ENCODE results near the gene MLLT10.

MLLT10 gene

DNA sequence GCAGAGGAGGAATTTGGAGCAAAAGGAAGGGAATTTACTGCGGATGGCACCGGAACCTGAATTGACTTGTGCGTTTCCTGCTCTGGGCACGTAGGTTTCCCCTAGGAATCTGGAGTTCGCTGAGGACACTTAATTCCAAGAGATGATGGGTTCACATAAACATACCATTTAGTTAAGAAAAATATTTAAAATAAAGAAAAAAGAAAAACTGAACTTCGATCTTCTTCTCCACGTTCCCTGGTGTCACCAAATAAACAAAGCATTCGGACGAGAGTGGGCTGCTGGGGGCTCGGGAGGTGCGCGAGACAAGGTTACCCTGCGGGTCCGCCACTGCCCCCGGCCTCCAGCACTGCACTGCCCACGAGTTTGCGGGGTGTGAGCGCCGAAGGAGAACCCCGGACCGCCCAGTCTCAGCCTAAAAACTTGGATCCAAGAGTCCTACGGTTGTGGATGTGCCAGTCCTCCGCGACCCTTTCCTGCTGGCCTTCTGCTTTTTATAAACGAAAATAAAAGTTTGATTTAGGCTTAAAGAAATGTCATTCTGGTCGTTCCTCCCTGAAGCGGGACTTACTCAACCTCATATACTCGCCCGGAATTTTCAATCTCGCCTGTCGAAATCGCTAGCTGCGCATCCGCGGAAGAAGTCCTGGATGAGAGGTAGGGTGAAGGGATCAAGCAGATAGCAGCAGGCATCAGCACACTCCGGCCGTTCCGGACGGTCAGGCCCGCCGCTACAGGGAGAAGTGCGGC lies 38.9 kb upstream of the MLLT10 start:
- Histone ChIP-seq H3K4me3 (ENCODE audit: low read depth, low read length) (peak overlapping the region; percentile 87), H3K36me3 (ENCODE audit: control insufficient read depth, insufficient read depth, low read length) (no peaks in the 10 kb centered on the region), H3K27me3 (ENCODE audit: control insufficient read depth, insufficient read depth, low read length) (peaks cover 26% of the 10 kb centered on the region), H3K4me1 (ENCODE audit: control insufficient read depth, insufficient read depth, low read length) (peaks cover 31% of the 10 kb centered on the region), H3K9ac (ENCODE audit: low read length) (peak overlapping the region; percentile 98), H3K27ac (ENCODE audit: low read depth, low read length) (peak overlapping the region; percentile 94; the same call in 1 of the 2 replicates), H3K9me3 (ENCODE audit: control insufficient read depth, insufficient read depth, low read depth, low read length) (no peaks in the 10 kb centered on the region)

GRCh38 chr10:21495752-21496342 lies 38.2 kb upstream of the MLLT10 start:
- no peaks in the 10 kb centered on the region for H3K9me3 ChIP-seq (ENCODE audit: control insufficient read depth, insufficient read depth, low read depth, low read length)
- H3K27me3 ChIP-seq (ENCODE audit: control insufficient read depth, insufficient read depth, low read length), result peaks cover 33% of the 10 kb centered on the region
- peak overlapping the region; percentile 98 for H3K9ac ChIP-seq (ENCODE audit: low read length)
- peak overlapping the region; percentile 87 for H3K4me3 ChIP-seq (ENCODE audit: low read depth, low read length)
- peaks cover 34% of the 10 kb centered on the region for H3K4me1 ChIP-seq (ENCODE audit: control insufficient read depth, insufficient read depth, low read length)
- no peaks in the 10 kb centered on the region for H3K36me3 ChIP-seq (ENCODE audit: control insufficient read depth, insufficient read depth, low read length)
- H3K27ac ChIP-seq (ENCODE audit: low read depth, low read length), result peak overlapping the region; percentile 94

- H3K27ac ChIP-seq (ENCODE audit: low read depth, low read length), result peak overlapping the region; percentile 94
- peaks cover 41% of the 10 kb centered on the region for H3K4me1 ChIP-seq (ENCODE audit: control insufficient read depth, insufficient read depth, low read length)
- peak overlapping the region; percentile 87 for H3K4me3 ChIP-seq (ENCODE audit: low read depth, low read length)
- no peaks in the 10 kb centered on the region for H3K36me3 ChIP-seq (ENCODE audit: control insufficient read depth, insufficient read depth, low read length)
- peaks cover 40% of the 10 kb centered on the region for H3K27me3 ChIP-seq (ENCODE audit: control insufficient read depth, insufficient read depth, low read length)
- H3K9ac ChIP-seq (ENCODE audit: low read length), result peak overlapping the region; percentile 98
- H3K9me3 ChIP-seq (ENCODE audit: control insufficient read depth, insufficient read depth, low read depth, low read length), result no peaks in the 10 kb centered on the region
Measured at GRCh38 chr10:21496343-21497176, 37.5 kb upstream of the MLLT10 start.

DNA sequence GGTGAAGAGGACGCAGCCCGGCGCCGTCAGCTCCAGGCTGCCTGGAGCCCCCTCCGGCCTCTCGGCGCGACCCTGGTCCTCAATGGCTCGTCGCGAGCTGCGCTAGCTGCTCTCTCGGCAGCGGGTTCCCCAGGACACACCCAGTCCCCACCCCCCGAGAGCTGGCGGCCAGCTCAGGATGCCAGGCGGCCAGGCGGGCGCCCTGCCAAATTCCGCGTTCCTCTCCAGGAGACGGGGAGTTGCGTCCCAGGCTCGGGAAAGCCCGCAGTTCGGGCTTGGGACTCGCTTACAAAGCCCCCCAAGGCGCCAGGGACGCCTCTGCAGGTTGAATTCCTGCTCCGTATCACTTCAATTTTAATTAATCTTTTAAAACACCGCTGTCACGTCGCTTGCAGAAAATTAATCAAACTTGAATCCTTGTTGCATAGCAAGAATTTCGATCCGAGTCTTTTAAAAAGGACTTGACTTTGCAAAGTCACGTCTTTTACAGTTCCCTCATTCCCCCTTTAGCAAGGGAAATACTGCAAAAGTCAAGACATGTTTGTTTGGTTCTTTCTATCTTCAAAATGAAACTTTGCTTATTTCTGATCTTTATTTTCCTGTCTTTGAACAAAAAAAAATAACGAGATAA lies 36.7 kb upstream of the MLLT10 start:
- Histone ChIP-seq H3K9ac (ENCODE audit: low read length) (peak overlapping the region; percentile 98), H3K9me3 (ENCODE audit: control insufficient read depth, insufficient read depth, low read depth, low read length) (no peaks in the 10 kb centered on the region), H3K4me1 (ENCODE audit: control insufficient read depth, insufficient read depth, low read length) (peaks cover 48% of the 10 kb centered on the region), H3K4me3 (ENCODE audit: low read depth, low read length) (peak overlapping the region; percentile 87), H3K27me3 (ENCODE audit: control insufficient read depth, insufficient read depth, low read length) (peaks cover 47% of the 10 kb centered on the region), H3K27ac (ENCODE audit: low read depth, low read length) (peak overlapping the region; percentile 94), H3K36me3 (ENCODE audit: control insufficient read depth, insufficient read depth, low read length) (no peaks in the 10 kb centered on the region)

DNA sequence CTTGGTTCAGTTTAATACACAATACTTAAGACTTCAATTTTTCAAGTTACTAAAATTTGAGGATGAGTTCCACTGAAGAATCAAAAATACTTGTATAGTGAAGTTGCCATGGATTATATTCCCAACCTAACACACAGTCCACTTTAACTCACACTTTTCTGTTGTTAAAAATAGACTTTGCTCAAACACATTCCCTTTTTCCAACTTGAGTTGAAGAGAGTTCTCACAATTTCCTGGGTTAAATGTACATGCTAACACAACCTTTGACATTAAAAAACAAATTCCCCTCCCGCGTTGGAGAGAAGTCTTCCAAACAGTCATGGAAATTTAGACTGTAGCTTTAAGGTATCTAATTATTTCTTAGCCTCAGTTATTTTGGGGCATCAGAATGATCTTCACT lies 35.7 kb upstream of the MLLT10 start:
- no peak overlapping the region for H3K27ac ChIP-seq (ENCODE audit: low read depth, low read length)
- H3K9ac ChIP-seq (ENCODE audit: low read length), result no peak overlapping the region
- no peaks in the 10 kb centered on the region for H3K9me3 ChIP-seq (ENCODE audit: control insufficient read depth, insufficient read depth, low read depth, low read length)
- no peak overlapping the region for H3K4me3 ChIP-seq (ENCODE audit: low read depth, low read length)
- peaks cover 48% of the 10 kb centered on the region for H3K27me3 ChIP-seq (ENCODE audit: control insufficient read depth, insufficient read depth, low read length)
- peaks cover 55% of the 10 kb centered on the region for H3K4me1 ChIP-seq (ENCODE audit: control insufficient read depth, insufficient read depth, low read length)
- H3K36me3 ChIP-seq (ENCODE audit: control insufficient read depth, insufficient read depth, low read length), result no peaks in the 10 kb centered on the region

GRCh38 chr10:21498986-21499385 lies 35.0 kb upstream of the MLLT10 start:
- Histone ChIP-seq H3K27ac (ENCODE audit: low read depth, low read length) (no peak overlapping the region), H3K4me3 (ENCODE audit: low read depth, low read length) (peak overlapping the region; percentile 70), H3K4me1 (ENCODE audit: control insufficient read depth, insufficient read depth, low read length) (peaks cover 52% of the 10 kb centered on the region), H3K27me3 (ENCODE audit: control insufficient read depth, insufficient read depth, low read length) (peaks cover 48% of the 10 kb centered on the region), H3K9ac (ENCODE audit: low read length) (peak overlapping the region; percentile 74), H3K36me3 (ENCODE audit: control insufficient read depth, insufficient read depth, low read length) (no peaks in the 10 kb centered on the region), H3K9me3 (ENCODE audit: control insufficient read depth, insufficient read depth, low read depth, low read length) (no peaks in the 10 kb centered on the region)

DNA sequence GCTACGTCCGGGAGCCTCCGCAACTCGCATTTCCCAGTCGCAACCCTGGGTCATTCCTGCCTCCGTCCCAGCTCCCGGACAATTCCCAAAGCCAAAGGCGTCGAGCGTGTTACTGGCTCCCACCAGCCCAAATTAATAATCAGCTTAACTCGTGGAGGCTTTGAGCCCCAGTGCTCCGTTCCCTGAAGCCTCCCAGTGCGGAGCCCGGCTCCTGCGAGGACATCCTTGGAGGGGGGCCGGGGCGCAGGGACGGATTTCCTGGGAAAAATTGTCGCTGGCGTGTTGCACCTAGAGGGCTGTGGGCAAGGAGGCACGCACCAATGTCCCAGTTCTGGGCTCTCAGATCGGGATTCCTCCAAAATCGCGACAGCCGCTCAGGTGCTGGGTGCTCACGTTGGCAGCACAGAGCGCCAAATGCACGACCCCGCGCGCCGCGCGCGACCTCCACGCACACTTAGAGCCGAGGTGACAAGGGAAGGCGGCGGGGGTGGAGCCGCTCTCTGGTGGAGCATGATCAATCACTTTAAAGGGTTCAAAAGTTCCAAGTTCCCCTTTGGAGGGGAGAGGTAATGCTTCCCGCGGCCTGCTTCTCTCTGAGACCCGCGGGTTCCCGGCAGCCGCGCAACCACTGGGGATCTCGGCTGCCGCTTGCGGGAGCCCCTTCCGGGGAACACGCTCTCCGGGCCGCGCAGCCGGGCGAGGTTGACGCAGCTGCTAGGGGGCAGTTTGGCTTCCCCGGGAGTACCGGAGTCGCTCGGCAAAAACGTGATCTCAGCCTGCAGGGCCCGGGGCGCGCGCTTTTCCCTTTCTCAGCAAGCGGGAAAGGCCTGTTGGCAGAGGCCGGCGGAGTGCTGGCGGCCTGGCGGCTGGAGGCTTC lies 34.1 kb upstream of the MLLT10 start:
- peak overlapping the region; percentile 74 for H3K9ac ChIP-seq (ENCODE audit: low read length)
- H3K4me3 ChIP-seq (ENCODE audit: low read depth, low read length), result peak overlapping the region; percentile 70
- no peaks in the 10 kb centered on the region for H3K9me3 ChIP-seq (ENCODE audit: control insufficient read depth, insufficient read depth, low read depth, low read length)
- peak overlapping the region; percentile 27; the same call in 1 of the 2 replicates for H3K27ac ChIP-seq (ENCODE audit: low read depth, low read length)
- peaks cover 51% of the 10 kb centered on the region for H3K27me3 ChIP-seq (ENCODE audit: control insufficient read depth, insufficient read depth, low read length)
- no peaks in the 10 kb centered on the region for H3K36me3 ChIP-seq (ENCODE audit: control insufficient read depth, insufficient read depth, low read length)
- H3K4me1 ChIP-seq (ENCODE audit: control insufficient read depth, insufficient read depth, low read length), result peaks cover 49% of the 10 kb centered on the region

DNA sequence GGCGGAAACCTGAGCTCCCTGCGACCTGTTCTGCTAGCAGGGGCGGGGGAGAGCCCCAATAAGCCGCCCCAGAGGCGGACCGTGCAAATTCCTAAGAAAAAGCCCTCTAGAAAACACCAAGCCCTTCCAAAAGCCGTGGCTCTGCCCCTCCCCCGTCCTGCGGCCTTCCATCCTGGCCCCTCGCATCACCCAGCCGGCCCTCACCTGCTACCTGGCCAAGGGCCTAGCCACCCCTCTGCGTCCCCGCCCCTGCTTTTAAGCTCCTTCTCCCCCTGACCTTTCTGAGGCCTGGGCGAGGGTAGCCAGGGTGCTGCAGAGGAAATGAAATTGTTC lies 33.5 kb upstream of the MLLT10 start:
- Histone ChIP-seq H3K9ac (ENCODE audit: low read length) (peak overlapping the region; percentile 74), H3K9me3 (ENCODE audit: control insufficient read depth, insufficient read depth, low read depth, low read length) (no peaks in the 10 kb centered on the region), H3K27ac (ENCODE audit: low read depth, low read length) (peak overlapping the region; percentile 27; the same call in 1 of the 2 replicates), H3K27me3 (ENCODE audit: control insufficient read depth, insufficient read depth, low read length) (peaks cover 52% of the 10 kb centered on the region), H3K4me3 (ENCODE audit: low read depth, low read length) (peak overlapping the region; percentile 70), H3K4me1 (ENCODE audit: control insufficient read depth, insufficient read depth, low read length) (peaks cover 54% of the 10 kb centered on the region), H3K36me3 (ENCODE audit: control insufficient read depth, insufficient read depth, low read length) (no peaks in the 10 kb centered on the region)

DNA sequence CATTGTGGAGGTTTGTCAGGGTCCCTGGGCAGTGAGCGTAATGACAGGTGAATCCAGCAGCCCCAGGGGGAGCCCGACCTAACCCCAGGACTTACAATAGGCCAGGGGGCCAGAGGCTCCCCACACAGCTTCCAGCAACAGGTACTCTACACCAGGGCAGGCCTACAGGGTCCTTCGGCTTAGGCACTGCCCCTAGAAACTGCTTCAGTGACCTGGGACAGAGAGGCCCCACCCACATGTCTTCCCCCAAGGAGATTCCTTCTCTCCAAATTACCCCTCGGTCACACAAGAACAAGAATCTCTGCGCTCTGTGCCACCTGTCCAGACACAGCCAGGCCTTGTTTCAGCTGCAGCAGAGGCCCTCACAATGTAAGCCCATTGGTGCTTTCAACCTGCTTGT lies 32.9 kb upstream of the MLLT10 start:
- H3K9ac ChIP-seq (ENCODE audit: low read length), result peak overlapping the region; percentile 74

GRCh38 chr10:21501731-21502347 lies 32.2 kb upstream of the MLLT10 start:
- Histone ChIP-seq H3K9me3 (ENCODE audit: control insufficient read depth, insufficient read depth, low read depth, low read length) (no peaks in the 10 kb centered on the region), H3K4me1 (ENCODE audit: control insufficient read depth, insufficient read depth, low read length) (peaks cover 67% of the 10 kb centered on the region), H3K4me3 (ENCODE audit: low read depth, low read length) (no peak overlapping the region), H3K9ac (ENCODE audit: low read length) (no peak overlapping the region), H3K36me3 (ENCODE audit: control insufficient read depth, insufficient read depth, low read length) (no peaks in the 10 kb centered on the region), H3K27ac (ENCODE audit: low read depth, low read length) (no peak overlapping the region), H3K27me3 (ENCODE audit: control insufficient read depth, insufficient read depth, low read length) (peaks cover 65% of the 10 kb centered on the region)

More for the DNA sequence above, 32.9 kb upstream of the MLLT10 start:
- no peaks in the 10 kb centered on the region for H3K9me3 ChIP-seq (ENCODE audit: control insufficient read depth, insufficient read depth, low read depth, low read length)
- H3K4me3 ChIP-seq (ENCODE audit: low read depth, low read length), result peak overlapping the region; percentile 70
- no peak overlapping the region for H3K27ac ChIP-seq (ENCODE audit: low read depth, low read length)
- no peaks in the 10 kb centered on the region for H3K36me3 ChIP-seq (ENCODE audit: control insufficient read depth, insufficient read depth, low read length)
- H3K4me1 ChIP-seq (ENCODE audit: control insufficient read depth, insufficient read depth, low read length), result peaks cover 60% of the 10 kb centered on the region
- H3K27me3 ChIP-seq (ENCODE audit: control insufficient read depth, insufficient read depth, low read length), result peaks cover 58% of the 10 kb centered on the region
